Esophagus muscularis mucosa (tissue), 3 donors: ENCODE results near the gene SMAD5.

Source experiments
- POLR2A ChIP-seq: fragments of 450-650 bp; IDR thresholded peaks from one replicate; pipeline ENCODE4 v1.6.1; 2017; ENCODE audit warnings: antibody characterized with exemption, moderate library complexity, mild to moderate bottlenecking, low read depth
- POLR2AphosphoS5 ChIP-seq, 2 donors: sonication (generic); formaldehyde crosslinking; IDR thresholded peaks; one replicate each; pipeline ENCODE4 v1.6.1; 2017; ENCODE audit warnings: antibody characterized with exemption in 2 of 2
- TF ChIP-seq, protein P1 (sequence below), 3 experiments: fragments of 200-600 bp in 2 of 3; fragments of 450-650 bp in 1 of 3; sonication (generic) in 2 of 3; IDR thresholded peaks; one replicate each; pipeline ENCODE4 v1.5.1; 2017 to 2019; ENCODE audit warnings: antibody characterized with exemption in 3 of 3, mild to moderate bottlenecking in 2 of 3, moderate library complexity in 1 of 3

GRCh38 chr5:136143763-136144162, 11.1 kb downstream of the SMAD5 start:
- TF ChIP-seq, protein P1, sequence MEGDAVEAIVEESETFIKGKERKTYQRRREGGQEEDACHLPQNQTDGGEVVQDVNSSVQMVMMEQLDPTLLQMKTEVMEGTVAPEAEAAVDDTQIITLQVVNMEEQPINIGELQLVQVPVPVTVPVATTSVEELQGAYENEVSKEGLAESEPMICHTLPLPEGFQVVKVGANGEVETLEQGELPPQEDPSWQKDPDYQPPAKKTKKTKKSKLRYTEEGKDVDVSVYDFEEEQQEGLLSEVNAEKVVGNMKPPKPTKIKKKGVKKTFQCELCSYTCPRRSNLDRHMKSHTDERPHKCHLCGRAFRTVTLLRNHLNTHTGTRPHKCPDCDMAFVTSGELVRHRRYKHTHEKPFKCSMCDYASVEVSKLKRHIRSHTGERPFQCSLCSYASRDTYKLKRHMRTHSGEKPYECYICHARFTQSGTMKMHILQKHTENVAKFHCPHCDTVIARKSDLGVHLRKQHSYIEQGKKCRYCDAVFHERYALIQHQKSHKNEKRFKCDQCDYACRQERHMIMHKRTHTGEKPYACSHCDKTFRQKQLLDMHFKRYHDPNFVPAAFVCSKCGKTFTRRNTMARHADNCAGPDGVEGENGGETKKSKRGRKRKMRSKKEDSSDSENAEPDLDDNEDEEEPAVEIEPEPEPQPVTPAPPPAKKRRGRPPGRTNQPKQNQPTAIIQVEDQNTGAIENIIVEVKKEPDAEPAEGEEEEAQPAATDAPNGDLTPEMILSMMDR (IDR thresholded peaks at IDR 0.05), result no peak
- no peak for TF ChIP-seq POLR2A
- TF ChIP-seq POLR2AphosphoS5 (IDR thresholded peaks at IDR 0.05), result no peak
